NCI-H187 (cell line): ENCODE measurements around the gene NDRG2.
"Not testable (repeated sequence)": the region's sequence is repeated elsewhere in the genome, so short reads cannot be mapped to it uniquely, and the experiment has no call there.

Experiments used
- DNase-seq, 2 experiments: peaks; one replicate each; lab custom pipeline; 2025; lab: John Stamatoyannopoulos, UW

The NDRG2 gene

DNA sequence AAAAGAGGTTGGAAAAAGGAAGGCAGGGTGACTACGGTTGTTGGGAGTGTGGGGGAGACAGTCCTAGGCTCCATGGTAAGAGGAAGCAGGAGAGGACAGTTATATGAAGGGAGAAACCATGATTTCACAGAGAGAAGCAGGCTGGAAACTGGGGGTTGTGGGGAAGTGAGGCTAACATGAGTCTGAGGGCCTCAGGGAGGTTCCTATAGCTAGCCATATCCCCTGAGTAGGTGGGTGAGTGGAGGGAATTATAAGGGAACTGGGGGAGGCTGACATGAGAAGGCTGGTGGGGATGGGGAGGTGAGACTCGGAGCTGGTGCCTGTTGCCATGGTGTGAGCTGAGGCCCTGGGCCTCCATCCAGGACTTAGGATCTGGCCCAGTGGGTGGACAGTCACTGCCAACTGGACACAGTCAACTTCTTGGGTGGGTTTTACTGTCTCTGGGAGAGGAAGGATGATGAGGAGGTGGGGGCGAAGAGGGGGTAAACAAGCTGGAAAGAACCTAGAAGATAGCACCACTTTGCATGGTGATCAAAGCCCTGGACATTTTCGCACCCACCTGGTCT lies 8.4 kb upstream of the NDRG2 start:
- DNase-seq, result no peak

DNA sequence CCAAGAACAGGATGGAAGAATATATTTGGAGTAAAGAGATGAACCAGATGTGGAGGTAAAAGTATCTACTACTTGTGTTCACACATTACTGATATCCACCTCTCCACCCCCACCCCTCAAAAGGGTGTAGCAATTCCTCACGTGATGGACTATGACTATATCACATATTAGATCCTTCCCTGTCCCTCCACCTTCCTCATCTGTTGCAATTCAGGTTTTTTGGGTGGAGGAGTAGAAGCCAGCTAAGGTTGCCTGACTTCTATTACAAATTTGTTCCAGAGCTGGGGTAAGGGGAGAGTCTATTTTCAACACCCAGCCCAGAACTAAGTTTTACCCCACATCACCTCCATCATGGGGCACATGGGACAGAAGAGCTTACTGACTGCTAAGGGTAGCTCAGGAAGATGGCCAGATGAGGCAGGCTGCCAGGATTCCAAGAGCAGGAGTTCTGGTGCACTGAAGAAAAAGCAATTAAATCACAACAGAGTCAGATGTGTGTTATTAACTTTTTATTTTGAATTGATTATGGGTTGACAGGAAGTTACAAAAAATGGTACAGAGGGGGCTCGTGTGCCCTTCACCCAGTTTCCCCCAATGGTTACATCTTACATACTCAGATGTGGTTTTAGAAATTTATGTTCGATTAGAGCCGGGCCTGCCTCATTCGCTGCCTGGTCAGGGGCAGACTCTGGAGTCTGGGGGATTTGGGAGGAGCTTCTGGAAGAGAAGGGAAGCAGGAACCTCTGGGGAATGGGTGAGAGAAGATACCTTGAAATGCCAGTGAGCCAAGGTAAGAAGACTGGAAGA lies 7.7 kb upstream of the NDRG2 start:
- DNase-seq, result no peak

- DNase-seq, result no peak
Measured at GRCh38 chr14:21030531-21030930, 5.7 kb upstream of the NDRG2 start.

- DNase-seq, result no peak
Measured at GRCh38 chr14:21029917-21030316, 5.1 kb upstream of the NDRG2 start, which contains the start of gene TPPP2. Gene TPPP2, plus strand, starts transcription at chr14:21030217. Its CDS starts 365 bp downstream, at chr14:21030582.

- no peak for DNase-seq
Measured at GRCh38 chr14:21026988-21027315, 2.1 kb upstream of the NDRG2 start.

DNA sequence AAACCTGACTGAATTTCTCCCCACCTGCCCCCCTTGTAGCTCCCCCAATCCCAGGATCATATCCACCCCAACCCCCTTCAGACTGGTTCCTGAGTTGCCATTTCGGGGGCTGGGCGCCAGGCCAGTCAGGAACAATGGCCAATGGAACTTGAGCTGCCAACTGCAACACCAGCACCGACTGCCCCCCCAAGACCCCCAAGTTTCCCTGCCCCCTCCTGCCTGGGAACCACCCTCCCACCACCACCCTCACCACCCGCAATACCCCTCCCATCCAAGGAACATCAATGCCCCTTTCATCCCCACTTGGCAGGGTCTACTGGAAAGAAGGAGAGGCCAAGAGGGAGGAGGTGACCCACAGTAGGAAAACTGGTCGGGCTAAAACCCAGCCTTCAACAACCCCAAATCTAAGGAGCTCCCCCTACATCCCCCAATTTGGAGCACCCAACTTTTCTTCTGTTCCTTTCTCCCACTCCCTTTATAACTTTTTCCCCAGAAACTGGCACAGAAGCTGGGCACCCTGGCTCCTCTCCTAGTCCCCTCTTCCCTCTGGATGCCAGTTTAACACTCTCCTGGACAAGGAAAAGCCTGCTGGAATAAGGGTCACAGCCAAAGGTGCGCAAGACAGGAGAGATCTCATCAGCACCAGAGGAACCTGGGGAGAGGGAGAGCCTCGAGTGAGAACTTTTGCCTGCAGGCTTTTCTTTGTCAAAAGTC lies 1.6 kb upstream of the NDRG2 start:
- no peak for DNase-seq

DNA sequence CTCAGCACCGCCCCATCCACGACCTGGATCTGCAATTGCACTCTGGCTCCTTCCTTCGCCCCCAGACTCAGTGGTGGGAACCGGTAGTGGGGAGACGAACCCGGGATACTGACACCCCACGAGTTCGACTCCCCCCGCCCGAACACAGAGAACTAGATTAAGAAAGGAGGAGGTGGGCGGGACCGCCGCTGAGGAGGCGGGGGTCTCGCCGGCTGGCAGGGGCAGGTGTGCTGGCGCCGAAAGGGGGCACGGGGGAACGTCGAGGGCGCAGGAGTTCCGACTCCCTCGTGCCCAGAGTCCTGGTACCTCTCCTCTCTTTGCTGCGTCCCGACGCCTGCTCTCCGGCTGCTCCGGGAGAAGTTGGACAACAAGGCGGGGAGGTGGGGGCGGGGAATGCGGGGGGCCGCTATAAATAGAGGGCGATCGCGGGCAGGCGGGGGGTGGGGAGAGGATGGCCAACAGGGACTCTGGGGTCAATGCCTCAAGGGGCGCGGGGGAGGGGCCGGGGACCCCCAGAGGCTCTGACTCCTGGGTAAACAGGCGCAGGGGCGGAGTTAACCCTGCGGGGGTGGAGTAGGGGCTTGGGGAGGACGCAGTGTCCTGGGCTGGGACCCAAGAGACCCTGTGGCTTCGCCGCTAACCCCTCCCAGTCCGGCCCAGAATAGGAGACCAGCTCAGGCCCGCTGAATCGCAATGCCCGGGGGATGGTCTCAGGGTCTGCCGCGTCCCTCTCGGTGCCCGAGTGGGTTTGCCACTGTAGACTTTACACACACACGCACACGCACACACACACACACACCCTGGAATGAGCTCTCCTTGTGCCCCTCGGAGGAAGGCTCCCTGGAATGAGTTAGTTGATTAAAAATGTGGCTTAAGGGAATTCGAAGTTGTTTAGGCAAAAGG lies 761 bp upstream of the NDRG2 start:
- no peak for DNase-seq

GRCh38 chr14:21023817-21024584 lies 860 bp downstream of the NDRG2 start:
- no peak for DNase-seq

GRCh38 chr14:21023174-21023573 lies 1.7 kb downstream of the NDRG2 start:
- DNase-seq, result no peak

DNA sequence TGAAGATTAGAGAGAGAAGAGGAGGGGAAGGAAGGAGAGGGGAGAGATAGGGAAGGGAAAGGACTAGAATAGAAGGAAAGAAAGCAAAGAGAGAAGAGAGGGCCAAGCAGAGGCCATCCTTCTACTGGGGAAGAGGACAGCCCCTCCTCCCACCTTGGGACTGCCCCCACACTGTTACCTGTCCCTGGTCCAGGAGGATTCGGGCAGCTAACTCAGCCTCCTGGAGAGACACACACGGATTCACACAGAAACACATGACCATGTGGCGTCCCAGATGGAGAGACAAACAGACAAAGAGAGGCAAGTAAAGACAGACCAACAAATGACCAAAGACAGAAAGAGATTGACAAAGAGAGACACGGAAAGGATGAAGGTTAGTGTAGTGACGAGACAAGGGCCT lies 2.2 kb downstream of the NDRG2 start:
- no peak for DNase-seq

- no peak for DNase-seq
Measured at GRCh38 chr14:21020977-21021545, 3.8 kb downstream of the NDRG2 start.

DNA sequence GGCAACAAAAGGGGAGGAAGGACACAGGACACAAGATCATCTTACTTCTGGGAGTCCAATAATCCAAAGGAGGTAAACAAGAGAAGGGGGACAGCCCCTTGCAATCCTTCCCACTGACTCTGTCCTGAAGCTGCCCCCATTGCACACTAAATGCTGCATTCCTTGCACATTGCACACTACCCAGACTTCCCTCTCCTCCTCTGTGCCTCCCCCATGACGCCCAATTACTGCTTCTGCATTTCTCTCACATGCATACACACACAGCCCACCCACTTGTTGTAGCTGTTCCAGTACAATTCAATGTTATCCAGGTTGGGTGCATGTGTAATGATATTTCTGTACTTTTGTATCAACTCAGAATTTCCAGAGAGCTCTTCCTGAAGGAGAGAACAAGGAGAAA lies 5.5 kb downstream of the NDRG2 start:
- no peak for DNase-seq

DNA sequence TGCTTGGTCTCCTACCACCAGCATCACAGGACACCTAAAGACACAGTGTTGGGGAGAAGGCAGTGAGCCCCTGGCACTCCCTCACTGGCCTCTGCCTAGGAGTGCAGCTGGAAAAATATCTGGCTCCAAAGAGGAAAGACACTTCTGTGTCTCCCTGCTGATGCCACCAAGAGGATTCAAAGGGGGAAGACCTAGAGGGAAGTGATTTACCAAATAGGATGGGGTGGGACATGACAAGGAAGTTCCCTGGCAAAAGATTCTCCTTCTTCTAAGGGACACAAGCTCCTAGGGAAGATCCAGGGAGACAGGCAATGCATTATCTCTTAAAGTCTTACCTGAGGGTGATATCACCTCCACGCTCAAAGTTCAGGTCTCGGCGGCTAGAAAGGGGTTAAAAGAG lies 6.1 kb downstream of the NDRG2 start:
- DNase-seq, result no peak

GRCh38 chr14:21018286-21018685 lies 6.6 kb downstream of the NDRG2 start:
- no peak for DNase-seq

GRCh38 chr14:21017528-21018245 lies 7.2 kb downstream of the NDRG2 start:
- no peak for DNase-seq

DNA sequence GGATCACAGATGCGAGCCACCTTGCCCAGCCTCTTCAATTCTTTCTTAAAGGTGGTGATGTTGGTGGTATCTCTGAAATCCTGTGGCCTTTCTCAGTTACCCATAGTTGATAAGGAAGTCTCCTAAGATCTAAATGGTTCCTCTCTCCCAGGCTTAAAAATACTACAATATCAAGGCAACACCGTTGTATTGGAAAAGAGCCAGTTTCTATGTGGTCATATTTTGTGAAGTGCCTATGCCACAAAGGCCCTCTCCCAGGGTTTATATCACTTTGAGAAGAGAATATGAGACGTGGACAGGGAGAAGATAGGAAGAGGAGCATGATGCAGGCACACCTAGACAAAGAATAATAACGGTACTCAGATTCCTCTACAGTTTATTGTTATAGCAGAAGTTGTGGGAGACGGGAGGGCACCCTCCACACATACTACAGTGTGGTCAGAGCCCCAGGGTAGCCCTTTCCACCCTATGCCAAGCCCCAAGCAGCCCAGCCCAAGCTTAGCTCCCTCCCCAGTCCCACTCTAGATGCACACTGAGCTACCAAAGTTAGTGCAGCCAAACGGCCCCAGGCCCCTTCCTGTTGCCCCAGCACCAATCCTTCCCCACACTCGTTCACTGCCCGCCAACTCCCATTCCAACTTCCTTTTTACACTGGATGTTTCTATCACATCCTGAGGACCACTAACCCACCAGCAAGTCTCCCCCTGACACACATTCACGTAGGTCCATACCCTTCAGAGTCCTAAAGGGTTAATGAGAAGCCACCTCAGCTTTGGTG lies 8.3 kb downstream of the NDRG2 start:
- DNase-seq, result no peak

DNA sequence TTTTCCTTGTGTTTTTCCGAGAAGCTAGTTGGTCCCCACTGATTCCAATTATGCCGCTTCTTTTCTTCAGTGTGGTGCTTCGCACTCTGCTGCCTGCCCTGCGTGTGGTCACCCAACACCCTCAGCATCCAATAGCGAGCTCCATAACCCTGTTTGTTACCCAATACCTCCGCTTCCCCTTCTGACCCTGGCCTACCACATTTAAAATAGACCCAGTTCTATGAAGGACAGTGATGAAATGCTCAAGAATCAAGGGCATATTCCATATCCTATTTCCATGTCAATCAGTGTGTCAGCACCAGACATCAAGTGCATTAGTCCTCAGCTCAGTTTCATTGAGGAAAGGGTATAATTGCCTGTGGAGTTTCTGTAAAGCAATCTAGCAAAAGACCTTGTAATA lies 9.5 kb downstream of the NDRG2 start:
- DNase-seq, result no peak

GRCh38 chr14:21014761-21015190 lies 10.1 kb downstream of the NDRG2 start:
- DNase-seq, result peak; percentile 79 to 80

DNA sequence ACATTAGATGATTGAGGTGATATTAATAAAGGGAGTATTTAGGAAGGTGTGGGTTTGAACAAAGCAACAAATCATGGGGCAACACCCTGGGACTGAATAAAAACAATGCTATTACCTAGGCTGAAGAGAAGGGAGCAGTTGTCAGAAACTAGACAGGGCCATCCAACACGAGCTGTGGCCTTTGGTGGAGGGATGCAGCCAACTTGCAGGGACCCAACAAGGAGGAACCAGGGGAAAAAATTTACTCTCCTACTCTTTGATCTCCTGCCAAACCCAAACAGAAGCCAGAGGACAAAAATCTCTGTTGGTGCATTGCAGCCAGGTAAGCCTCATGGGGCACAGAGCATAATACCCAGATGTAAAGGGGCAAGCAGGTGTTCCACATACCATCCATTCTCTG lies 13.7 kb downstream of the NDRG2 start:
- DNase-seq, result no peak

DNA sequence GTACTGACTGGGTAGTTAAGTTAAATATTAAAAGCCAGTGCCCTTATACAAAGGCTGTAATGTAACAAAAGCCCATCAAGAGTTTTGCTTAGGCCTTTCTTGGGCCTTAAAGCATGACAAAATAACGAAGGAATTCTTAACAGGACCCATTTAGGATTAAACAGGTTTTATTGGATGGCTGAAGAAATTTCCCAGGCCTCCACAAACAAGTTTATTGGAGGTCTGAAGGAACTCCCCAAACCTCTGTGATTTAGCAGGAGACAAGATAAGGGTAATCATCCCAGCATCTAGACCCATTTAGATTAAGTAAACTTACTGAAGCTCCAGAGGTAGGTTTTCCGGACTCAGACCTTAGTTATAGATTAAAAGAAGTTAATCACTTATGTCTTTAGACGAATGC lies 15.1 kb downstream of the NDRG2 start:
- not testable (repeated sequence) for DNase-seq
